ENCODE data around the gene CYGB.

CYGB gene

DNA sequence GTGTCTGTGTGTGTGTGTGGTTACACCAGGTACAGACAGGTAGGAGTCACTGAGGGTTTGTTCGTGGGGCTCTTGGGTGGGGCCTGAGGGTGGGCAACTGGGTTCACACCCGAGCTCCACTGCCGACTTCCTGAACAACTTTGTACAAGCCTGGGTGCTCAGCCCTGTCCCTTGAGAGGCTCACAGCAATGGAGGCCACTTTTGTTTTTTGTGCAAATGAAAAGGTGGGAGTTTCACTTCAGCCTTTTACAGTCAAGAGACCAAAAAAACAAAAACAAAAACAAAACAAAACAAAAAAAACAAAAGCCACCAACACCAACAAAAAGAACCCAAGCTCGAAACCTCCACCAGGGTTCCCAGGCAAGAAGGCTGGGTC is 38.6 kb downstream of the CYGB start:
- Histone ChIP-seq H3K9me3 (ENCODE audit: low read length) (no peaks in the 10 kb centered on the region), H2AFZ (ENCODE audit: low read depth, low read length) (no peak overlapping the region), H3K27me3 (ENCODE audit: insufficient read depth, low read length) (peaks cover 73% of the 10 kb centered on the region), H3K36me3 (ENCODE audit: insufficient read depth, low read length) (no peaks in the 10 kb centered on the region), H3K4me3 (ENCODE audit: low read length) (no peak overlapping the region), H3K4me1 (ENCODE audit: insufficient read depth, low read length) (peaks cover 17% of the 10 kb centered on the region)

DNA sequence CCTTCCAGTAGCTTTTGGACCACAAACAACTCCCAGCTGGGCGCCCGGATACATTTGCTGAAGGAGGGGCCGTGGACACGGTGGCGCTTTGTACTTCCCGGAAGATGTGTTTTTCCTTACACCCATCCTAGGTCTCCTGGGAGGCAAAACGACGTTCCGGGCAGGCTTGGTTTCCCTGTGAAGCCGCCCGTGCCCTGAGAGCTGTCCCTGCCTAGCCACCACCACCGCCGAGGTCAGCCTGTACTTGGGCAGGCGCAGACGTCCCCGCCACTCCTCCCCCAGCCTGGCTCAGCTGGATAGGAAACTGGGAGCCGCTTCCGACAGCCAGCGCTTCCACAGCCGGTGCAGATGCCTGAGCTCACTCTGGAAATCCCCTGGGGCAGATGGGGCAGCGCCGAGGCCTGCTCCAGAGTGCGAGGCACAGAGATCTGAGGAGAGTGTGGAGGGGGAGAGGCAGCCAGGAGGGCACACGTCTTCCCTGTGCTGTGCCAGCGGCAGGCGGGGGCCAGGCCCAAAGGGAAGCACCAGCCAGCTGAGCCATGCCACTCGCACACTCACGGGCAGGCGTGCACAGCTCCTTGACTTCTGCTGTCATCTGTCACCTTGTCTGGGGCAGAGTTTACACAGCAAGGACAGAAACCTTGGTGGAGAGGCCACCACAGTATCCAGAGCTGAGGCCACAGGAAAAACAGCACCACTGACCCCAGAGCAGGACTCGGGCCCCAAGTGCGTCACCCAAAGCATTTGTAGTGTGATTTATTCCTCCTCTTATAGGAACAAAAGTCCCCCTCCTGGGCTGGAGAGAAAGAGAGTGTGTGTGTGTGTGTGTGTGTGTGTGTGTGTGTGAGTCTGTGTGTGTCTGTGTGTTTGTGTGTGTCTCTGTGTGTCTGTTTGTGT is 39.3 kb downstream of the CYGB start:
- Histone ChIP-seq H3K4me1 (ENCODE audit: insufficient read depth, low read length) (peaks cover 20% of the 10 kb centered on the region), H2AFZ (ENCODE audit: low read depth, low read length) (peak overlapping the region; percentile 18), H3K9me3 (ENCODE audit: low read length) (no peaks in the 10 kb centered on the region), H3K36me3 (ENCODE audit: insufficient read depth, low read length) (no peaks in the 10 kb centered on the region), H3K4me3 (ENCODE audit: low read length) (no peak overlapping the region), H3K27me3 (ENCODE audit: insufficient read depth, low read length) (peaks cover 77% of the 10 kb centered on the region)

DNA sequence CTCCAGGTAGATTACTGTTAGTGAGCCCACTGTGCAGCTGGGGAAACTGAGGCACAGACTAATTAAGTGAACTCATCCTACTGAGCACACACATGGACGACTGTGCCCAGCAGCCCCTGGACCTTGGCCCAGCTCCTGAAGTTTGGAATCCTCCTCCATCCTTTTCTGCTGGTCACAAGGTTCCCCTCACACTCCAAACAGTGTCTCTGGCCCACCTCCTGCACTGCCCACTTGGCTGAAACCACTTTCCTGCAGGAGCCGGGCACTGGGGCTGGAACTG is 39.9 kb downstream of the CYGB start:
- peaks cover 77% of the 10 kb centered on the region for H3K27me3 ChIP-seq (ENCODE audit: insufficient read depth, low read length)
- no peak overlapping the region for H2AFZ ChIP-seq (ENCODE audit: low read depth, low read length)

GRCh38 chr17:76496464-76496863 is 41.0 kb downstream of the CYGB start:
- H3K27me3 ChIP-seq (ENCODE audit: insufficient read depth, low read length), result peaks cover 76% of the 10 kb centered on the region
- no peaks in the 10 kb centered on the region for H3K9me3 ChIP-seq (ENCODE audit: low read length)
- no peak overlapping the region for H3K4me3 ChIP-seq (ENCODE audit: low read length)
- H3K36me3 ChIP-seq (ENCODE audit: insufficient read depth, low read length), result no peaks in the 10 kb centered on the region
- H3K4me1 ChIP-seq (ENCODE audit: insufficient read depth, low read length), result peaks cover 20% of the 10 kb centered on the region
- H2AFZ ChIP-seq (ENCODE audit: low read depth, low read length), result no peak overlapping the region

More for the DNA sequence above, 39.9 kb downstream of the CYGB start:
- H3K4me3 ChIP-seq (ENCODE audit: low read length), result no peak overlapping the region
- H3K4me1 ChIP-seq (ENCODE audit: insufficient read depth, low read length), result peaks cover 26% of the 10 kb centered on the region
- no peaks in the 10 kb centered on the region for H3K9me3 ChIP-seq (ENCODE audit: low read length)
- no peaks in the 10 kb centered on the region for H3K36me3 ChIP-seq (ENCODE audit: insufficient read depth, low read length)

- Histone ChIP-seq H3K36me3 (ENCODE audit: insufficient read depth, low read length) (no peaks in the 10 kb centered on the region), H3K27me3 (ENCODE audit: insufficient read depth, low read length) (peaks cover 71% of the 10 kb centered on the region), H2AFZ (ENCODE audit: low read depth, low read length) (no peak overlapping the region), H3K4me3 (ENCODE audit: low read length) (no peak overlapping the region), H3K9me3 (ENCODE audit: low read length) (no peaks in the 10 kb centered on the region), H3K4me1 (ENCODE audit: insufficient read depth, low read length) (peaks cover 20% of the 10 kb centered on the region)
Observed at GRCh38 chr17:76495663-76496400, 41.7 kb downstream of the CYGB start.

GRCh38 chr17:76493505-76494167 is 43.9 kb downstream of the CYGB start:
- Histone ChIP-seq H3K4me1 (ENCODE audit: insufficient read depth, low read length) (peaks cover 17% of the 10 kb centered on the region), H2AFZ (ENCODE audit: low read depth, low read length) (no peak overlapping the region), H3K36me3 (ENCODE audit: insufficient read depth, low read length) (no peaks in the 10 kb centered on the region), H3K27me3 (ENCODE audit: insufficient read depth, low read length) (peaks cover 53% of the 10 kb centered on the region), H3K9me3 (ENCODE audit: low read length) (no peaks in the 10 kb centered on the region), H3K4me3 (ENCODE audit: low read length) (no peak overlapping the region)

DNA sequence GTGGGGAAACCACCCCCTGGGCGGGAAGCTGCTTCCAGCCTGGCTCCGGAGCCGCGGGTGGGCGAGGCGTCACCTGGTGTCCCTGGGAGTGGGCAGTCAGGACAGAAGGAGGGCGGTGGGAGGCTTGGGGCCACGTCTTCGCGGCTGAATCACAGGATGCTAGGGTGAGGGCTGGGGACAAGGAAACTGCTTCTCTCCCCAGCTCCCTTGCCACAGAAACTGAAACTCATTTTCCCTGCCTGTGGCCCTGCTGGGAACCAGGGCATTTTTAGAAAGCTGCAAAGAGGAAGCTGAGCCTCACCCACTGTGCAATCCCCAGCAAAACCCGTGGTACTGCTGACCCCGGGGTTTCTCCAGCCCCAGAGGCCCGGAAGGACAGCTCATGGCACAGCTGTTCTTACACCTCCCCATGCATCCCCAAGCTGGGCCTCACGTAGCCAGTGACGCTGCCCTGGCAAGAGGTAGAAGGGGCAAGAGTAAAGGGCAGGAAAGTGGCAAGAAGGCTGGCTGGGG is 44.5 kb downstream of the CYGB start:
- Histone ChIP-seq H3K9me3 (ENCODE audit: low read length) (no peaks in the 10 kb centered on the region), H3K4me3 (ENCODE audit: low read length) (no peak overlapping the region), H2AFZ (ENCODE audit: low read depth, low read length) (no peak overlapping the region), H3K36me3 (ENCODE audit: insufficient read depth, low read length) (no peaks in the 10 kb centered on the region), H3K4me1 (ENCODE audit: insufficient read depth, low read length) (peaks cover 11% of the 10 kb centered on the region), H3K27me3 (ENCODE audit: insufficient read depth, low read length) (peaks cover 53% of the 10 kb centered on the region)

DNA sequence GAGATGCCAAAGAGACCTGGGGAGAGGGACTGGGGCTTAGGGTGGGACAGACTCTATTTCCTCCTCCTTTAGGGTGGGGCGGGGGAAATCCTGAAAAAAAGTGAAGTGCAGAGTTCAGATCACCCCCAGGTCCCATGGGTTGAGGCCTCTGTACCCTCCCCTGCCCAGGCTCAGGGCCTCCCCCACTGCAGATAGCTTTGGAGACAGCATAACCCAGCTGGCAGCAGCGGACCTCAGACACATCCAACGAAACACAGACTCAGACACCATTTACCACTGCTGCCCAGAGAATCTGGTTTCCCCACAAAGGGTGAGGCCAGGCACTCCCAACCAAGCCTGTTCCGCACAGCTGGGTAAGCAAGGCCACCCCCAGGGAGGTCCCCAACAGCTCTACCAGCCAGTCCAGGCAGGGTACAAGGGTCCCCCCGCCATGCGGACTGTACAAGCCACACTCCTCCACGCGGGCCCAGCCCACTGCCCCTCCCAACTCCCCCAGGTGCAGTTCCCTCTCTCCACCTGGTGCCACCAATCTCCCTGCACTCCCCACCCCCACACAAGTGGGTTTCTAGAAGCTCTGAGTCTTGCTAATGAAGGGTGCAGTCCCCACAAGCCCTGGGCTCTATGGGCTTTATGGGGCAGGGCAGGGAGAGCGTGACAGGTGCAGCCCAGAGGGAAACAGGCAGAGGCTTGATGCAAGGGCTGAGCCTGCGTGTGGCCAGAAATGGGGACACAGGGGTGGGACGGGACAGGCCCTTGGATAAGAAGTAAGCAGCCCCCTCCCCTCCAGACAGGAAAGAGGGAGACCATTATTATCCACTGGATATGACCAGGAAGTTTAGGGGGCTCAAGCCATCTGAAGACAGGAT is 45.2 kb downstream of the CYGB start:
- H3K9me3 ChIP-seq (ENCODE audit: low read length), result no peaks in the 10 kb centered on the region
- peaks cover 9% of the 10 kb centered on the region for H3K4me1 ChIP-seq (ENCODE audit: insufficient read depth, low read length)
- no peak overlapping the region for H2AFZ ChIP-seq (ENCODE audit: low read depth, low read length)
- no peaks in the 10 kb centered on the region for H3K36me3 ChIP-seq (ENCODE audit: insufficient read depth, low read length)
- no peak overlapping the region for H3K4me3 ChIP-seq (ENCODE audit: low read length)
- peaks cover 48% of the 10 kb centered on the region for H3K27me3 ChIP-seq (ENCODE audit: insufficient read depth, low read length)

GRCh38 chr17:76491271-76492122 is 46.0 kb downstream of the CYGB start:
- H2AFZ ChIP-seq (ENCODE audit: low read depth, low read length), result no peak overlapping the region
- H3K9me3 ChIP-seq (ENCODE audit: low read length), result no peaks in the 10 kb centered on the region
- H3K4me3 ChIP-seq (ENCODE audit: low read length), result no peak overlapping the region
- H3K4me1 ChIP-seq (ENCODE audit: insufficient read depth, low read length), result peaks cover 9% of the 10 kb centered on the region
- H3K36me3 ChIP-seq (ENCODE audit: insufficient read depth, low read length), result no peaks in the 10 kb centered on the region
- peaks cover 46% of the 10 kb centered on the region for H3K27me3 ChIP-seq (ENCODE audit: insufficient read depth, low read length)

- Histone ChIP-seq H2AFZ (ENCODE audit: low read depth, low read length) (no peak overlapping the region), H3K4me3 (ENCODE audit: low read length) (no peak overlapping the region), H3K9me3 (ENCODE audit: low read length) (no peaks in the 10 kb centered on the region), H3K27me3 (ENCODE audit: insufficient read depth, low read length) (peaks cover 34% of the 10 kb centered on the region), H3K36me3 (ENCODE audit: insufficient read depth, low read length) (no peaks in the 10 kb centered on the region), H3K4me1 (ENCODE audit: insufficient read depth, low read length) (peaks cover 9% of the 10 kb centered on the region)
Observed at GRCh38 chr17:76490112-76490710, 47.3 kb downstream of the CYGB start.

GRCh38 chr17:76487451-76488192 is 49.9 kb downstream of the CYGB start:
- Histone ChIP-seq H3K9me3 (ENCODE audit: low read length) (no peaks in the 10 kb centered on the region), H3K4me3 (ENCODE audit: low read length) (no peak overlapping the region), H2AFZ (ENCODE audit: low read depth, low read length) (no peak overlapping the region), H3K27me3 (ENCODE audit: insufficient read depth, low read length) (peaks cover 11% of the 10 kb centered on the region), H3K36me3 (ENCODE audit: insufficient read depth, low read length) (no peaks in the 10 kb centered on the region), H3K4me1 (ENCODE audit: insufficient read depth, low read length) (peaks cover under 1% of the 10 kb centered on the region)
